Measurements from ENCODE around the gene EXD3. TPM values are rescaled to one million over a fixed set of nuclear protein-coding genes. Genes with fewer than 3 reads are reported as not detected.

EXD3 gene
- total and polyA plus RNA-seq, 2 donors from 2014 or later: 18.9 to 44.5 TPM

DNA sequence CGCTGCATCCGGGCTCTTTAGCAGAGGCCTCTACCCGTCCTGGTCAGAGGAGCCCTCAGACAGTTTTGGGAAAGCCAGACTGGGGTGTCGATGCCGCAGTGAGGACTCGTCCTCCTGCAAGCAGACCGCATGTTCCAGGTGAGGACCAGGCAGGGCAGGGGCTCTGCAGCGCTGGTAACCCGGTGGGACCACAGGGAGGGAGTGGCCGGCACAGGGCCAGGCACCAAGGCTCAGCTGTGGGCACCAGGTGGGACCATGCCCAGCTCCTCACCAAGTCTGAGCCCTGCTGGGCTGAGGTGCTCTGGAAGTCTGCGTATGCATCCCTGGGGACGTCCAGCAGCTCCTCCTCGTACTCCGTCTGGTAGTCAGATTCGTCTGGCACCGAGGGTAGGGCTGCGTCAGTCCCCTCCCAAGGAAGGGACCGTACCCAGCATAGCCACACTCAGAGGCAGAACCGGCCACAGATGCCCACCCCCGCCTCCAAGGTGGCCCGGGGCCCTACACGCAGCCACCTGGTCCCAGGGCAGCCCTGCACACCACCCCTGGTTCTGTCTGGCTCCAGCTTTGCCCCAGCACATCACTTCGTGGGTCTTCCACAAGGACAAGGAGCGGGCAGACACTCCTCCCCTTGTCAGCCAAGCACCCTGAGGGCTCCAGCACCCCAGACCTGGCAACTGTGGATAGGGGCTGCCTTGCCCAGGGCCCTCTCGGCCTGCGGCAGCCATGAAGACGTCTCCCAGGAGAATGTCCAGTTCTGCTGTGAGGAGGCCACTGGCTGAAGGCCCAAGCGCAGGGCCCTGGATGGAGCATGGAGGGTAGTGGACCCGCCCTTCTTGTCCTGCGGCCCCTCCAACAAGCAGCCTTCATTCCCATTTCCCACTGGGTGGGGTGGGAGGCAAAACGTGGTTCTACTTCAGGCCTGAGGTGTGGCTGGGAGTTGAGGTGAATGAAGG is 37.7 kb upstream of the EXD3 start:
- Histone ChIP-seq H3K36me3 (ENCODE audit: control insufficient read depth in 2 of 3, insufficient read depth in 3 of 3, low read length in 3 of 3) (no peaks in the 10 kb centered on the region), H3K9me3 (ENCODE audit: control insufficient read depth in 2 of 3, insufficient read depth in 1 of 3, low read length in 3 of 3) (no peaks in the 10 kb centered on the region), H3K4me1 (ENCODE audit: control insufficient read depth in 2 of 3, insufficient read depth in 2 of 3, low read depth in 1 of 3, low read length in 3 of 3) (peaks cover 0 to 21% (median 6%) of the 10 kb centered on the region in 3 donors), H3K9ac (ENCODE audit: low read length in 3 of 3) (no peak overlapping the region), H3K27ac (ENCODE audit: low read depth in 2 of 2, low read length in 2 of 2) (no peak overlapping the region), H3K4me3 (ENCODE audit: low read length in 3 of 3) (no peak overlapping the region), H3K27me3 (ENCODE audit: control insufficient read depth, insufficient read depth, low read length) (no peaks in the 10 kb centered on the region)
- no peak for TF ChIP-seq CTCF (IDR thresholded peaks at IDR 0.05; ENCODE audit: borderline replicate concordance, extremely low read depth, insufficient read depth)
- intact Hi-C loops (cut with DNase I): no loop called here
- FAIRE-seq: no peak
- peak in 2 of 5 donors; percentile 58 to 75 for DNase-seq

DNA sequence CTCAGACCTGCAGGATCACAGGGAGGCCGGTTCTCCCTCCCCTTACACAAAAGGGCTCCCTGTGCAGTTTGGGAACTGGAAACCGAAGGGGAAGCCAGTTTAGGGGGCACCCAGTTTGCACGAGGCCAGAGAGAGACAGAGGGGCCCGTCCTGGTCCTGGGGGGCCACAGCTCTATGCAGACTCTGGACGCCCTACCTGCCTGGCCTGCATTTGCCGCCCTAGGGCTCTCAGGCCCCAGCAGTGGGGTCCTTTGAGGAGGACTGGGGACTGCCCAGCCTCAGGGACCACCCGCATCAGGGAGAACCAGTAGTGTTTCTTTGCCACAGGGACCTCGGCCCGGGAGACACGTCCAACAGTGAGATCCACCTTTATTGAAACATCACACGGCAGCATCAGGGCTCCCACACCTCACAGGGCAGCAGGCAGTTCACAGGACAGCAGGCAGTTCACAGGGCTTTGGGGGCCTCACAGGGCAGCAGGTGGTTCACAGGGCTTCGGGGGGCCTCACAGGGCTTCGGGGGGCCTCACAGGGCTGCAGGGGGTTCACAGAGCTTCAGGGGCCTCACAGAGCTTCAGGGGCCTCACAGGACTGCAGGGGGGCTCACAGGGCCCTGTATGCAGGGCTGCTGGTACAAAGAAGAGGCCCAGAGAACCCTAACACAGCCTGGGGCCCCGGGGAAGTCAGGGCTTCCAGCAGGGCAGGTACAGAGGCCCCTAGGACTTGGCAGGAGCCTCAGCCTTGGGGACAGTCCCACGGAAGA is 36.8 kb upstream of the EXD3 start:
- Histone ChIP-seq H3K9ac (ENCODE audit: low read length in 3 of 3) (peak overlapping the region in 2 of 3 donors; percentile 36 to 54), H3K36me3 (ENCODE audit: control insufficient read depth in 2 of 3, insufficient read depth in 3 of 3, low read length in 3 of 3) (no peaks in the 10 kb centered on the region), H3K27ac (ENCODE audit: low read depth in 2 of 2, low read length in 2 of 2) (peak overlapping the region; percentile 7 to 54), H3K4me1 (ENCODE audit: control insufficient read depth in 2 of 3, insufficient read depth in 2 of 3, low read depth in 1 of 3, low read length in 3 of 3) (peaks cover 0 to 23% (median 7%) of the 10 kb centered on the region in 3 donors), H3K4me3 (ENCODE audit: low read length in 3 of 3) (peak overlapping the region; percentile 13 to 53 (median 31)), H3K27me3 (ENCODE audit: control insufficient read depth, insufficient read depth, low read length) (no peaks in the 10 kb centered on the region), H3K9me3 (ENCODE audit: control insufficient read depth in 2 of 3, insufficient read depth in 1 of 3, low read length in 3 of 3) (no peaks in the 10 kb centered on the region)
- intact Hi-C loops (cut with DNase I): no loop called here
- peak in 1 of 5 donors; percentile 80 for DNase-seq
- TF ChIP-seq CTCF (IDR thresholded peaks at IDR 0.05; ENCODE audit: borderline replicate concordance, extremely low read depth, insufficient read depth): no peak
- no peak for FAIRE-seq

DNA sequence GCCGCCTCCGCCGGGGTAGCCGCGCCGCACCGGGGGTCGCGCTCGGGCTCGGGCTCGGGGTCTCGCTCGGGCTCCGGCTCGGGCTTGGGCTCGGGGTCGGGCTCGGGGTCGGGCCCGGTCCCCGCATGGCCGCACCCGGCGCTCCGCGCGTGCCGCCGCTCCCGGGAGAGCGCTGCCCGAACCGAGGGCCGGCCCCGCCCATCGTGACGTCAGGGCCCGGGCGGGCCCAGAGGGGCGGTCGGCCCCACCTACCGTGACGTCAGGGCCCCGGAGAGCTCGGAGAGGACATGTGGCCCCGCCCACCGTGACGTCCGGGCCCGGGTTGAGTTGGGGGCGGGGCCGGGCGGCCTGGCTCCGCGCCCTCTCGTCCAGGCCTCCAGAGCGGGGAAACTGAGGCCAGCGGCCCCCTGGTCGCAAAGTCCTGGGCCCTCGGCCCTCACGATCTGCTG is 36.2 kb upstream of the EXD3 start, which contains the start of gene NSMF:
TSS of gene NSMF (minus strand) at position 183 of the 449 bp plus-strand sequence. CDS start 232 bp downstream, outside the sequence.
- peak; percentile 92 to 98 (median 96) for DNase-seq
- Histone ChIP-seq H3K4me1 (ENCODE audit: control insufficient read depth in 2 of 3, insufficient read depth in 2 of 3, low read depth in 1 of 3, low read length in 3 of 3) (peaks cover 0 to 28% (median 7%) of the 10 kb centered on the region in 3 donors), H3K9me3 (ENCODE audit: control insufficient read depth in 2 of 3, insufficient read depth in 1 of 3, low read length in 3 of 3) (no peaks in the 10 kb centered on the region), H3K27ac (ENCODE audit: low read depth in 2 of 2, low read length in 2 of 2) (peak within 1 kb of the TSS; percentile 43 to 54), H3K27me3 (ENCODE audit: control insufficient read depth, insufficient read depth, low read length) (no peaks in the 10 kb centered on the region), H3K4me3 (ENCODE audit: low read length in 3 of 3) (peak within 1 kb of the TSS; percentile 31 to 55 (median 53)), H3K9ac (ENCODE audit: low read length in 3 of 3) (peak within 1 kb of the TSS in 2 of 3 donors; percentile 36 to 54), H3K36me3 (ENCODE audit: control insufficient read depth in 2 of 3, insufficient read depth in 3 of 3, low read length in 3 of 3) (no peaks in the 10 kb centered on the region)
- TF ChIP-seq CTCF (IDR thresholded peaks at IDR 0.05; ENCODE audit: borderline replicate concordance, extremely low read depth, insufficient read depth): no peak
- intact Hi-C loops (cut with DNase I): no loop called here
- FAIRE-seq: no peak
